Transverse colon (tissue), 4 donors: Measurements from ENCODE around the gene KCNK7. TPM values are rescaled to one million over a fixed set of nuclear protein-coding genes. Genes with fewer than 3 reads are reported as not detected.

Experiments
- DNase-seq: peaks from one replicate; pipeline ENCODE4 v3.0.0-alpha.2; 2019
- H3K27ac ChIP-seq, 4 donors: fragments of 200-600 bp; sonication (generic); 2 replicates each; pipeline ENCODE4 v1.5.1; 2016 to 2018; ENCODE audit warnings: inconsistent platforms in 4 of 4
- H3K27me3 ChIP-seq: fragments of 200-600 bp; sonication (generic); 2 replicates; pipeline ENCODE4 v1.5.1; 2017; ENCODE audit warnings: inconsistent platforms
- H3K36me3 ChIP-seq, 4 donors: fragments of 200-600 bp; sonication (generic); 2 replicates each; pipeline ENCODE4 v1.5.1; 2017 to 2019; ENCODE audit warnings: inconsistent platforms in 4 of 4
- H3K4me1 ChIP-seq, 4 donors: fragments of 200-600 bp; sonication (generic); 2 replicates each; pipeline ENCODE4 v1.5.1; 2017 to 2020; ENCODE audit warnings: inconsistent platforms in 4 of 4
- H3K4me3 ChIP-seq, 4 donors: fragments of 200-600 bp; sonication (generic); 1 replicate in 1 of 4; 2 replicates in 3 of 4; pipeline versions ENCODE4 v1.5.1 to v1.6.1; 2017 to 2019; ENCODE audit warnings: inconsistent platforms in 4 of 4
- H3K9me3 ChIP-seq, 2 donors: fragments of 200-600 bp; sonication (generic); 2 replicates each; pipeline ENCODE4 v1.5.1; 2017 to 2019; ENCODE audit warnings: inconsistent platforms in 2 of 2
- CTCF ChIP-seq, 5 experiments: fragments of 200-600 bp in 3 of 5; fragments of 450-650 bp in 2 of 5; sonication (generic) in 3 of 5; IDR thresholded peaks; 1 replicate in 2 of 5; 2 replicates in 3 of 5; pipeline ENCODE4 v1.5.1; 2016 to 2017; ENCODE audit warnings: antibody characterized with exemption in 5 of 5, inconsistent platforms in 3 of 5, mild to moderate bottlenecking in 2 of 5, moderate library complexity in 1 of 5
- EP300 ChIP-seq: sonication (generic); formaldehyde crosslinking; IDR thresholded peaks from one replicate; pipeline ENCODE4 v1.6.1; 2017; ENCODE audit warnings: antibody characterized with exemption, low read depth
- POLR2A ChIP-seq: fragments of 450-650 bp; IDR thresholded peaks from one replicate; pipeline ENCODE4 v1.6.1; 2016; ENCODE audit warnings: antibody characterized with exemption, mild to moderate bottlenecking, moderate library complexity
- POLR2AphosphoS5 ChIP-seq, 3 donors: sonication (generic); formaldehyde crosslinking; IDR thresholded peaks; one replicate each; pipeline ENCODE4 v1.6.1; 2016; ENCODE audit warnings: antibody characterized with exemption in 3 of 3
- WGBS, 2 donors: methylation state at CpG; one replicate each; pipeline ENCODE4 v1.1.5; 2018; ENCODE audit warnings: low coverage in 1 of 2; 5-methylcytosine and 5-hydroxymethylcytosine counted together
- in situ Hi-C, 4 donors: fragments of 200-750 bp; cut with MboI; loops; one replicate each; pipeline versions ENCODE4 v1.15.0 to v1.15.1; 2017; ENCODE audit warnings: low sequenced_read_pairs in 3 of 4, low pct_ligation_motif_present in 1 of 4, low pct_unique_long_range_greater_than_20kb in 1 of 4
- intact Hi-C: fragments of 100-400 bp; cut with DNase I; formaldehyde crosslinking; loops from one replicate; pipeline ENCODE4 v1.15.1; 2023; ENCODE audit warnings: low total_unique reads
- total RNA-seq, 4 donors: library from RNA; depleted of rRNA; stranded (reverse); fragments of >200 nt; gene quantifications; one replicate each; pipeline ENCODE4 v1.1.0, GENCODE V29; 2016

Gene KCNK7
- total RNA-seq, 4 donors from 2014 or later: 0.27 to 1.6 TPM; not detected in 2

DNA sequence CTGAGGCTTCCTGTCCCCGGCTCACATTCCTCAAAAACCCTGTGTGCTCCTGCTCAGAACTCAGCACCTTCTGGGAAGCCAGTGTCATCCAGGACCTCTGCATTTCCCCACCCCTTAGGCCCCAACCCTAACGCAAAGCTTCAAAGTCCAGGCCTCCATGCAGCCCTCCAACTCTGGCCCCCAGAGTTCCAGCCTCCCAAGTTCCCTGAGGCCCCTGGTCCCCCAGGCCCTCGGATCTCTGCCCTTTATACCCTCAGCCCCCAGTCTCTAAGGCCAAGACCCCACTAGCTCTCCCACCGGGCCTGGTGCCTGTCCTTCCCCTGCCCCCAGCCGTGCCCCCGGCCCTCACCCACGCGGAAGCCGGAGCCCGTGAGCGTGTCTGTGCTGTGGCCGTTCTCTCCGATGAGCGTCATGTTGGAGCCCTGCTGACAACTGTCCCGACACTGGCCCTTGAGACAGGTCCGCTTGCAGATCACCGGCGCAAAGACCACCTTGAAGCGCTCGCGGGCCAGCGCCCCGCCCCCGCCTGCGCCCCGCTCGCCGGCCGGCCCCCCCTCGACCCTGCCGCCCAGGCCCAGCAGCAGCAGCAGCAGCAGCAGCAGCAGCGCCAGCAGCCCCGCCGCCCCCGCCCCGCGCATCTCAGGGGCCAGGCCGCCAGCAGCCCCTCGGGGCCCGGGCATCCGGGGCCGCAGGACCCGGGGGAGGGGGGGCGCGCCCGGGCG lies 38.2 kb downstream of the KCNK7 start:
- no peak for TF ChIP-seq CTCF (IDR thresholded peaks at IDR 0.05)
- no peak for TF ChIP-seq POLR2AphosphoS5 (IDR thresholded peaks at IDR 0.05)
- no peak for TF ChIP-seq EP300
- no peak for TF ChIP-seq POLR2A
- in situ Hi-C loops: no loop called here
- DNase-seq: no peak
- intact Hi-C loops: no loop called here
- peak overlapping the region; percentile 85 to 92 (median 89) for H3K27ac ChIP-seq
- H3K4me1 ChIP-seq: peaks cover 34 to 73% (median 52%) of the 10 kb centered on the region in 4 donors
- H3K27me3 ChIP-seq: no peaks in the 10 kb centered on the region
- 21% methylated on average over 23 of the region's 47 CpGs; no CpG with 5 or more reads in 1 of the 2 donors for WGBS, 2 donors
- peak overlapping the region; percentile 55 to 60 (median 58) for H3K4me3 ChIP-seq
- H3K36me3 ChIP-seq: no peaks in the 10 kb centered on the region
- H3K9me3 ChIP-seq: no peaks in the 10 kb centered on the region

DNA sequence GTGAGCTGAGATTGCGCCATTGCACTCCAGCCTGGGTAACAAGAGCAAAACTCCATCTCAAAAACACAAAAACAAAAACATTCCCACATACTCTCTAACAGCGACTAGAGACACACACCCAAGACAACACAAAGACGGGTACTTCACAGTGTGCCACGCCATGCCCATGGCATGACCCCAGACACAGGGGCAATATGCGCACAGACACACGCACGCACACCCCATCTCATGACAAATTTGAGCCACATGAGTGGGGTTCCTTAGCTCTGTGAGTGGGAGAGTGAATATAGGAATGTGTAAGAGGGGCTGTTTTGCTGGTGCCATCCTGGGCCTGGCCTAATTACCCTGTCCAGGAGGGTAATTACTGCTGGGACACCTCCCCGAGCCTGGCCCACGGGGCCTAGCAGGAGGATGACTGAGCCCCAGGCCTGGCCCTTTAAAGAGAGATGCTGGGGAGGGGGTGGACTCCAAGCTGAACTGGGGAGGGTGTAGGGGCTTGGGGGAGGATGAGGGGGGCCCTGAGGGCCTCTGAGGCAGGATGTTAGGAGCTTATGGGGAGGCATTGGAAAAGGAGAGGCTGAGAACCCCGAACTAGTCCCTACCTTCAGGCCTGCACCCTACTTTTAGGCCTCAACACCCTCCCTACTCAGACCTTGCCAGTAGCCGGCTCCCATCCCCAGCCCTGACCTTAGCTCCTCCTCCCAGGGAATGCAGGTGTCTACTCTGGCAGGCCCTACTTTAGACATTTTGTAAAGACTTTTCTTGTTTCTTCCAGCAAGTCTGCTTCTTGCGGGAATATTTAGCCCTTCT lies 38.9 kb downstream of the KCNK7 start:
- Histone ChIP-seq H3K4me1 (peaks cover 34 to 80% (median 56%) of the 10 kb centered on the region in 4 donors), H3K27ac (peak overlapping the region; percentile 85 to 92 (median 89)), H3K9me3 (no peaks in the 10 kb centered on the region), H3K36me3 (no peaks in the 10 kb centered on the region), H3K27me3 (no peaks in the 10 kb centered on the region), H3K4me3 (peak overlapping the region in 2 of 4 donors; percentile 58 to 60)
- TF ChIP-seq POLR2A (no peak), CTCF (IDR thresholded peaks at IDR 0.05) (no peak), POLR2AphosphoS5 (IDR thresholded peaks at IDR 0.05) (no peak), EP300 (no peak)
- intact Hi-C loops: no loop called here
- 51 to 76% methylated on average over 2 to 12 of the region's 12 CpGs for WGBS, 2 donors
- in situ Hi-C loops: no loop called here
- DNase-seq: no peak

- Histone ChIP-seq H3K27me3 (no peaks in the 10 kb centered on the region), H3K27ac (peak overlapping the region; percentile 85 to 92 (median 89)), H3K4me1 (peaks cover 30 to 81% (median 60%) of the 10 kb centered on the region in 4 donors), H3K36me3 (no peaks in the 10 kb centered on the region), H3K4me3 (no peak overlapping the region), H3K9me3 (no peaks in the 10 kb centered on the region)
- DNase-seq: no peak
- intact Hi-C loops (no loop called here), in situ Hi-C loops (no loop called here)
- TF ChIP-seq CTCF (IDR thresholded peaks at IDR 0.05): no peak
- 38% methylated on average over 6 of the region's 6 CpGs; no CpG with 5 or more reads in 1 of the 2 donors for WGBS, 2 donors
Measured at GRCh38 chr11:65555693-65556231, 39.8 kb downstream of the KCNK7 start.

DNA sequence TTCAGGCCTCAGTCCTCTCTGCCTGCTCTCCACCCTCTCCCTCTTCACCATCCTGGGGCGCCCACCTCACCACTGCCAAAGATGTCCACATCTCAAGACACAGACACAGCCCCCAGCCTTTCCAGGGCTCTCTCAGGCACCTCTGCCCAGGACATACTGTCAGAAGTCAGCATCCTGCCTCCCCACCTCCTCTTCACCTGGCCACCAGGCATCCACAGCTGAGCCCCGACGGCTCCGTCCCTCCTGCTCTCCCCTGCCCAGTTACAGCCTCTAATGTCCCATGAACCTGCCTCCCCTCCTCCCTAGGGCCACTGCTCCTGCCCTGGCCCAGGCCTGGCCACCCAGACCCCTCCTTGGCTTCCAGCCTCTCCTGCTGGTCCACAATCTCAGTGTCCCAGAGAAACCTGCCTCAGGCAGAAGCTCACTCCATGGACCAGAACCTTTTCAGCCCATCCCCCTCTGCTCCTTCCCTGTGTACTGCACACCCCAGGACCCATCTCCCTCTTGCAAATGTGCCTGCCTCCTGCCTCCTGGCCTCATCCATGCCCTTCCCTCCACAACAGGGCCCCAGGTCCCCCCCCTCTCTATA lies 40.7 kb downstream of the KCNK7 start:
- peaks cover 22 to 72% (median 51%) of the 10 kb centered on the region in 4 donors for H3K4me1 ChIP-seq
- H3K27ac ChIP-seq: peak overlapping the region in 2 of 4 donors; percentile 10 to 22
- no peak for DNase-seq
- intact Hi-C loops (no loop called here), in situ Hi-C loops (no loop called here)
- no peaks in the 10 kb centered on the region for H3K36me3 ChIP-seq
- no peak overlapping the region for H3K4me3 ChIP-seq
- no peaks in the 10 kb centered on the region for H3K9me3 ChIP-seq
- TF ChIP-seq EP300 (no peak), POLR2AphosphoS5 (IDR thresholded peaks at IDR 0.05) (no peak), POLR2A (no peak), CTCF (IDR thresholded peaks at IDR 0.05) (no peak)
- WGBS, 2 donors: 96 to 100% methylated on average over 1 to 4 of the region's 4 CpGs
- H3K27me3 ChIP-seq: no peaks in the 10 kb centered on the region
